Measurements from ENCODE around the gene PAFAH2.

PAFAH2 gene

DNA sequence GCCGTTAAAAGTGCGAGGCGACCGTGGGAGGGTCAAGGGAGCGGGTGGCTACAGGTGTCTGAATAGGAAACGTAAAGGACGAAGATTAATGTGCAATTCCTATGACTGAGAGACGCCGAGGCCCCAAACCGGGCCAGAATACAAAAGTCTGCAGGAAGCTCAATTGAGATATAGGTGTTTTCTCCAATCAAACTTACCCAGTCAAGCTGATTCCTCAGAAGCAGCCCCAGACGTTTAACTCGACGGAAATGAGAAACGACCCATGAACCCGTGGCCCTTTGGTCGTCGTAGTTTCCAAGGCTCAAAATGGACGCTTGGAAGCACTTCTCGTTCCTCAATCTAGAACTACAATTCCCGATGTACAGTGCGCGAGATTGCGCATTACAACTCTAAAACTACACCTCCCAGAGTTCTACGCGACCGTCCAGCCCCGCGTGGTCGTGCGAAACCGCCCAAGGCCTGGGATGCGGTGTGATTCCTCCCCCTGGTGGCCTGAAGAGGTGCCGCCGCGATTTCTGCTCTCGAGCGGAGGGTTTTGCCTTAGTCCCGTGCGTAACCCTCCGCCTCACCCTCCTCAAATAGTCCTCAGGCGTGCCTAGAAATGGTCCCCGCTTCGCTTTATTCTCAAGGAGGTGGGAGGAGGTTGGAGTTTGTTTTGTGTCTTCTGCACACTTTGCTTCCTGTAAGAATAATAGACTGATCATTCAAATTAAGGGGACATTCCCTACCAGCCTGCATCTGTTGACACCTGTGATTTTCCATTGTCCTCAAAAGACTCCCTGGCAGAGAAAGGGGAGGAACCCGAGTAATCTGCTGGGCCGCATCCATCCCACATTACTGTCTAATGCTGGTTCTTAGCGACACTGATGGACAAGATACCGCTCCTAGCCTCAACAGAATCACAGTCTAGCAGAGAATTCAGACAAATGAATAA, at the start of gene PAFAH2:
Gene PAFAH2 (minus strand): TSS at position 236 of the 934 bp plus-strand sequence. CDS start 7,247 bp downstream, outside the sequence.
- peak; percentile 99 for DNase-seq

DNA sequence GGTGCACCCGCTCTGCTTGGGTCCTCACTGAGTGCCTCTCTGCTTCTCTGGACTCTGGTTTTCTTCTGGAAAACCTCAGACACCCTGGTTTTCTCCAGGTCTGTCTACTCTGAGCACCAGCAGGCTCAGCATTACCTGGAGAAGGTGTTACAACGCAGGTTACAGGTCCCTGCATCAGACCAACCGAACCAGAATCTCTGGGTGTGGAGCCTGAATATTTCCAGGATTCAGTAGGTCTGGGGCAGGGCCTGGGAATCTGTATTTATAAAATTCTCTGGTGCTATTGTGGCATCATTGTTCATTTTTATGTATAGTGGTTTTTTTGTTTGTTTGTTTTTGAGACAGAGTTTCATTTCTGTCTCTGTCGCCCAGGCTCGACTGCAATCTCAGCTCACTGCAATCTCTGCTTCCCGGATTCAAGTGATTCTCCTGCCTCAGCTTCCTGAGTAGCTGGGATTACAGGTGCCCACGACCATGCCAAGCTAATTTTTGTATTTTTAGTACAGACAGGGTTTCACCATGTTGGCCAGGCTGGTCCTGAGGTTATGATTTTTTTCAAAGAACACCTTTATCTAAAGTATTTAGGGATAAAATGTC, 49.5 kb upstream of the PAFAH2 start:
- DNase-seq, result no peak

DNA sequence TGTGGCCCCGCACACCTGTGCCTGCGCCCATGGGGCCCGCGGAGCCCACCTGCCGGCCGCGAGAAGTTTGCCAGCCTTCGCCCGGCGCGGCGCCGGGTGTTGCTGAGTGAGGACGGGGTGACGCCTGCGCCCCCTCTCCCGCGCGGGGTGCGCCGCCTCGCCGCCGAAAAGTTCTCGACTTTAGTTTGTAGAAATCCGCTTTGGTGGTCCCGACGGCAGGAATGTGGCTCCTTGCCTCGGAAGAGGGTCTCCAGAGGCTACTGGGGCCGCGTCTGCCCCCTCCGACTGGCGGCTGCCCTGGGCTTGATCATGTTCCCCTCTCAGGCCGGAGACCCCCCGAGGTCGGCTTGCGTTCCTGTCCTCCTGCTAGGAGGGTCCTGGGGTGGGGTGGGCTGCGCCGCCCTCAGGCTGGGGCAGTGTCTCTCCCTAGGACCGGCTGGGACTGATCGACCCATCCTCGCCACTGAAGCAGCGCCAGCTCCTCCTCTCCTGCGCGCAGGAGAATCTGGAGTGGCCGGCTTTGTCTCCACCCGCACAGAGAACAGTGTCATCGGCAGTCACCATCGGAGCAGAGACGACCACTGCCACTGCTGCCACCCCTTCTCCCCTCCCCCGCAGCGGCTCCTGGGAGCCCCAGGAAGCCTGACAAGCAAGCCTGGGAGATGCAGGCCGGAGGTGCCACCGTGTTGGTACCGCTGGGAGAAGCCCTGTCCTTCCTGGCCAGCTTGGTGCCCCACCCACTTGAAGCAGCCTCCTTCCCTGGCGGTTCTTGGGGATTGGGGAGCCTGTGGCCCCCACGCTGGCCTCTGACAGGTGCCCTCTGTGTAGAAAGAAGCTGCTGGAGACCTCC, 48.6 kb upstream of the PAFAH2 start:
- DNase-seq, result no peak

DNA sequence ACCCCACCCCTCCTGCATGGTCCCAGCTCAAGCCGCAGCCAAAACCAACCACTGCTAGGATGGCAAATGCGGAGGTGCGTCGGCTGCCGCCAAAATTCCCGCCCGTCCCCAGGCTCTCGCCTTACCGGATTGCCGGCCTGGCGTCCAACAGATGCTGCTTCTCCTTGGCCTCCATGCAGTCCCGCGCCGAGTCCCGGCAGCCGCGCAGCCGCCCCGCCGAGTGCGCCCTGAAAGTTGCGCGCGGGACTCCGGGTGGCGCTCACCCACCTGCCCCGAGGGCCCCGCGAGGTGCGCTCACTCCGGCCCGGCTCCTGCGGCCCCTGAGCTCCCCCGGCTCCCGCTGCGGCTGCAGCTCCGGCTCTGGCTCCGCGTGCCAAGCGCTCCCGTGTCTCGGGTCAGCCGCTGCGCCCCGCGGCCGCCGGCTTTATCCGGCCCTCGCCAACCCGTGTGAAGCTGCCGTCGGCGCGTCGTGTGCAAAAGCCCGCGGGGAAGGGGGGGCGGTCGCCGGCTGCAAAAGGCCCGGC, 47.9 kb upstream of the PAFAH2 start, which contains the start of gene SLC30A2:
Gene SLC30A2 (minus strand): TSS at position 397 of the 524 bp plus-strand sequence. CDS start 222 bp downstream, at position 175.
- no peak for DNase-seq

DNA sequence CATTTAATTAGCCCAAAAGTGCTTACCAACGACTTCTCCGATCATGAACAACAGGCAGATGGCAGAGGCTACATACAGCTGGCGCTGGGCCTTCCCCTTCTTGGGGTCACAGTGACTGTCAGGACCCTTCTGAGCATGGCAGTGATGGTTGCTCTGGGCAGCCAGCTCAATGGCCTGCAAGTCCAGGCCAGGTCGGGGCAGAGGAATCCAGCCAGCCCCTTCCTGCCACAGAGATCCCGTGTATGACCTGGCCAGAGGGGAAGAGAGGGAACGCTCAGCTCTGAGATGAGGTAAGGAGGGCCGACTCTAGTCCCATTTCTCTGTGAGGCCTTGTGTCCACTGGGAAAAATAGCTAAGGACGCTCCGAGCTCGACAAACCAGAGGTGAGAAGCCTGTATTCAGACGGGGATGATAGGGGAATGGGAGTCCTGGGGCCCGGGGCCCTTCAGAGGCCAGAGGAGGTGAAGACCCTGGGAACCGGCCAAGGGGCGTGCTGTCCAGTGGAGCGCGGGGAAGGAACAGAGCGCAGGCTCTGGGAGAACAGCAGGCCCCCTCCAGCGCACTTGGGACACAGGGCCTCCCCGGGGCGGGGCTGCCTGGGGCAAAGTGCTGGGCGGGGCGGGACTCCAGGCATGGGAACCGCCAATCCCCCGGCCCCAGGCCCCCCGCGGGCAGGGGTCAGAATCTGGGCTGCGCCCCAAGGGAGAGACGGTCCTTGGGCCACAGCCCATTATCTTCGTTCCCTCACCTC, 47.3 kb upstream of the PAFAH2 start:
- DNase-seq, result no peak

DNA sequence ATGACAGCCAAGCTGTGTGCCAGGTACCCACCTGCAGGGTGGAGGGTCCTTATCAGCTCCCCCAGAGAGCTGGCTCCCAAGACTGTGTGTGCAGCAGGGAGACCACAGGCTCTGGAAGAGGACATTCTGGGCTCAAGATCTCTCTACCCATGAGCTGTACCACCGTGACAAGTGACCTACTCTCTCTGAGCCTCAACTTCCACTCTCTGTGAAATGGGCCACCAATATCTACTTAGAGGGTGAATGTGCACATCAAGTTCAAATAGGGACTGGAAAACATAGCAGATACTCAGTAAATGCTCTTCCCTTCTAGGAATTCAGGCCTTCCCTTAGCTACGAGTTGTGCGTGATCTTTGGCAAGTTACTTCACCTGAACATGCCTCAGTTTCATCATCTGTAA, 46.6 kb upstream of the PAFAH2 start:
- DNase-seq, result no peak

DNA sequence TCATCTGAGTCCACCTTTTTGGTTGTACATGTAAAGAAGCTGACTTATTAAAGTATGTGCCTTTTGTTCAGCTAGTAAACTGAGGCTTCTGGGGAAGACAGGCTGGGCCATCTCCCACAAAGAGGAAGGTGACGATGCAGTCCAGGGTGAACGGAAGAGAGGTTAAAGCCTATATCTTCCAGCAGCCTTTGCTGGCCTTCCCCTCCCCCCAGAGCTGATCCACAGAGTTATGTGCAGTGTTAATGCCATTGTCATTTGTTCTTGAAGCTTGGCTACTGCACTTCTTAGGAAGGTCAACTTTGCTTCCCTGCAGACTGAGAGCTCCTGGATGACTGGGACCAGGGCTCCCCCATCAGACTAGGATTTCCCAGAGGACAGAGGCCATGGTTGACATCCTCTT, 45.9 kb upstream of the PAFAH2 start:
- no peak for DNase-seq

DNA sequence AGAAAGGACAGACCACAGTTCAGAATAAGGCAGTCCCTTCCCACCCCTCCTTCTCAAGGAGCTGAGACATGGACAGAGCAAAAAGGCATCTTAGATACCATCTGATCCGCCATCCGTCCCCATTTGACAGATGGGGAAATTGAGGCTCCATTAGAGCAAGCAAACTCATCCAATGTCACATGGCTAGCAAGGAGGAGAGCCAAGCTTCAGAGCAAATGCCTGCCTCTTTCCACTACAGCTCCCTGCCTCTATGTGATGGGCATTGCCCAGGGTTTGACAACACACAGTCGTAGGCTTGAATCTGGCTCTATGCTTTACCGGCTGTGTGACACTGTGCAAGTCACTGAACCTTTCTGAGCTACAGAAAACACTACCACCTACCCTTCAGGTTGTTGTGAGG, 44.1 kb upstream of the PAFAH2 start:
- no peak for DNase-seq

DNA sequence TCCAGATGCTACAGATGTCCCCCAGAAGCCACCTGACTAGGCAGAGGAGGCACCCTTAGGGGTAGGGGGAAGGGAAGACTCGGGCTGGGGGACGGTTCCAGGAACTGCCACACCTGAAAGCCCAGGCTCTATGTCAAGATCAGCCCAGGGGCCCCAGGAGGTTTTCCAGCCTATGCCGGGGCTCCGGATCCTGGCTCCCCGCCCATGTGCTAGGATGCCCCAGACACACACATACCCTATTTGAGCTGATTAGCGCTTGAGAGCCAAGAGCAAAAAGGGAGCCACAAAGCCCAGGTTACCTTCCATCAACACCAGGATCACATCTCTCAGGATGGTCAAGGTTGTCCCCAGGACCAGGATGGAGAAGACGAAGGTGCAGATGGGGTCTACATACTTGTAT, 43.5 kb upstream of the PAFAH2 start:
- DNase-seq, result no peak

DNA sequence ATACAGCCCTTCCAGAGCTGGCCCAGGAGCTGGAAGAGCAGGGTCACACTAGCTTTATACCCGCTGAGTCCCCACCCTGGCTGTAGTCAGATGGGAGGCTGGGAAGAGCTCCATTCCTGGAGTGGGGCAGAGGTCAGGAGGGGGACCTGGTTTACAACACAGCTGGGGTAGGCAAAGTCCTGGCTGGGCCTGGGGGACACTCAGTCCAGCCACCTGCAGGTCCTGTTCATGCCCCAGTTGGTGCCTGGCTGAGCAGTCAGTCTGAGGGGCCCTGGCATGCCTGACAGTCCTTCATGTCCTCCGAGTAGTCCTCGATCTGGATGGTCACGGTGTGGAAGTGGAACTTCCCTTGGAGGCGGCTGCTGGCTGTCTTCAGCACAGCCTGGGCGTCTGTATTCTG, 41.0 kb upstream of the PAFAH2 start:
- DNase-seq, result no peak

DNA sequence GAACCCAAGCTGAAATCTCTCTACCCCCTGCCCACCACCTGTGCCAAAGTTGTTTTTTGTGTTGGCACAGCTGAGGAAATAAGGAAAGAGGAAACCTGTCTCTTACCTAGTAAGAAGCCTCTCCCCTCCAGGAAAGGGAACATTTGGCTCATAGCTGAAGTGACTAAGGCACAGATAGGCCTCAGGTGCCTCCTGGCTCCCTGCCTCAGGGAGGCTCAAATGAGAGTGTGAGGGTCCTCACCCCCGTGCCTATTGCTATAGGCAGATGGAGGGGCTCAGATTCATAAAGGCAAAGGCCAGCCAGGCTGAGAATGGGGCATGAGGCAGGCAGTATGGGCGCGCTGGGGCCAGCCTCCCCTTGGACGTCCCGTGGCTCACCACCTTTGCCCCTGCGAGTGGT, 40.6 kb upstream of the PAFAH2 start:
- no peak for DNase-seq

DNA sequence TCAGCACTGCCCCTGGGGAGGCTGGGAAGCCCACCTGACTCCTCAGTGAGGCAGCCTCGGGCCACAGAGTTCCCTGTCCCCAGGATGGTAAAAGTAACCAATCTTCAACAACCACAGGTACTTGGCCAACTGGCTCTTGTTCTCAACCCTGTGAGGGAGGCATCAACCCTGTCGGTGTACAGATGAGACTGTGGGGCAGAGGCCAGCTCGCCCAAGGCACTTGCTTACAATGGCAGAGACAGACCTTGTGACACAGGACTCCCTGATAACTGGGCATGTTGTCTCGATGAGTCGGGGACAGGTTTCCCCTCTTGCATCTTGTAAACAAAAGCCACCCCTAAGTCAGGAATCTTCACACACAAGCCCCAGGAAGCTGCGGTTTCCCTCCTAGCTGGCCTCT, 40.0 kb upstream of the PAFAH2 start:
- DNase-seq, result no peak

DNA sequence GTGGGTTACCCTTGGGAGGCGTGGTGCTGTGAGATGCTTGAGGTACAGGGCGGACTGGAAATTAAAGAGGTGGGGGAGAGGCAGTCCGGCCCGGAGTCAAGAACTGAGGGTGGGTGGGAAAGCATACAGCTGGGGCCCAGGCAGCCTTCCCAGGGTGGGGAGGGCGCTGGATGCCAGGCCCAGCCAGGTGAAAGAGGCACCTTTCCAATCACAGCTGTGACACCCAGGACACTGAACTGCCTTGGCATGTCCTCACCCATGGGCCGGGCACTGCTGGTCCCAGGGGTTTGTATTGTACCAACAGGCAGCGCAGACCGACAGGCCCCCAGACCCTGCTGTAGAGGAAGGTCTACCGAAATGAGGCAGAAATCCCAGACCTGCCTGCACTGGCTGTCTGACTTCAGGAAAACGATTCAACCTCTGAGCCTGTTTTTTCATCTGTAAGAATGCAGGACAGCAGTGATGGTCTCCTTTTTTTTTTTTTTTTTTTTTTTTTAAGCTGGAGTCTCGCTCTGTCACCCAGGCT, 39.0 kb upstream of the PAFAH2 start:
- no peak for DNase-seq

DNA sequence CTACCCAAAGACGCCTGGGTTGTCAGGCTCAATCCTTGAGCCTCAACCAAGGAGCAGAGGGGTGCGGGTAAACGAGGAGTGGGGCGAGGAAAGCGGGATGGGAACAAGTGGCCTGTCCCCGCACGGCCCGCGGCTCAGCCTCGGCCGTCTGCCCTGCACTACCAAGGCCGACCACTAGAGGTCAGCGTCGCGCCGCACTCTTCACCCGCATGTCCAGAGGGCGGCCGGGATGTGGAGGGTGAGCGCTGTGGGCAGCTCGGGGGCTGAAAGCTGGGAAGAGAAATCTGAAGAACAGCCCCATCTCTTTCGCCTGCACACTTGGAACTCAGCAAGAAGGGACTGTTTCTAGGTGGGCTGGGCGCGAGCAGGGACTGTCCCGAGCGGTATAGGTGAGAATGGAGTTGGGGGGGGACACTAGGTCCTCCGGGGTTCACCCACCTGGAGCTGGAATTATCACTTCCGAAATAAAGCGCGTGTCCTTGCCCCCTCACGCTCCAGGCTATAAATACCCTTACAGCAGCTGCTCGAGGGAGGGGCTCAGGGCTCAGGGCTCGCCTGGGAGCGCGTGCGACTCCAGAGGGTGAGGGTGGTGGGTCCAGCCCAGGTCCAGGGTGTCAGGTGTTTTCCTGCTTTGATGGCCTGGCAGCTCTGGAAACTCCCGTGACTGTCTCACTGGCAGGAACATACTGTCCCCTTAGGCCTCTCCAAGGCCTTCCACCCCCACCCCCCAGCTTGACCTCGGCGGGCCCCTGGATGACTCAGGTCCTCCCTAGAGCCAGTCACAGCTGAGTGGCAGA, 38.3 kb upstream of the PAFAH2 start:
- DNase-seq, result peak; percentile 72 to 76

DNA sequence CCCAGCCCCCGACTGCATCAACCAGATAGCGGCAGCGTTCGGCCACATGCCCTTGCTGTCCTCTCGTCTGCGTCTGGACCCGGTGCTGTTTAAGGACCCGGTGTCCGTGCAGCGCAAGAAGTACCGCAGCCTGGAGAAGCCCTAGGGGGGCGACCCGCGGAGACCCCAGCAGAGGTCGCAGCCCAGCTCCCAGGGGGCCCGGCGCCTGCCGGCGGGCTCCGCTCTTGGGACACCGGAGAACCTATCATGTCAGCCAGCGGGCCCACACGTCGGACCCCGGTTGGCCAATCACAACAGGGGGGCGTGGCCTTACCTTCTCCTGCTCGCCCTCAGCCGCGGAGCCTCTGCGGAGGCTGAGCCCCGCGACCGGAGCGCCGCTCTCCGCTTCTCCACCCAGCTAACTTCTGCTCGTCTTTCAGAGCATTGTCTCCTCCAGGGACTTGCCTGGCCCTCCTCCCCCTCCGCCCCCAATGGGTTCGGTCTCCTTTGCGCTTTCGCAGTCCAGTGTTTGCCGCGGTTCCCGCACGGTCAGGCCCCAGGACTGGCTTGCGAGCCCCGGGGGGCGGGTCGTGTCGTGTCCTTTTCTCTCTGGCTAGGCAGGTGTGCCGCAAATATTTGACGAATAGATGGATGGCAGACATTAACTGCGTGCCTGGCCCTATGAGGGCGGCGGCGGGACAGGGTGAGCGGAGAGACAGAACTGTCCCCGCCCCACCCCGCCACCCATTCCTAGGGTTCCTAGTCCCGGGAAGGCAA, 37.5 kb upstream of the PAFAH2 start:
- DNase-seq, result peak; percentile 93 to 94

DNA sequence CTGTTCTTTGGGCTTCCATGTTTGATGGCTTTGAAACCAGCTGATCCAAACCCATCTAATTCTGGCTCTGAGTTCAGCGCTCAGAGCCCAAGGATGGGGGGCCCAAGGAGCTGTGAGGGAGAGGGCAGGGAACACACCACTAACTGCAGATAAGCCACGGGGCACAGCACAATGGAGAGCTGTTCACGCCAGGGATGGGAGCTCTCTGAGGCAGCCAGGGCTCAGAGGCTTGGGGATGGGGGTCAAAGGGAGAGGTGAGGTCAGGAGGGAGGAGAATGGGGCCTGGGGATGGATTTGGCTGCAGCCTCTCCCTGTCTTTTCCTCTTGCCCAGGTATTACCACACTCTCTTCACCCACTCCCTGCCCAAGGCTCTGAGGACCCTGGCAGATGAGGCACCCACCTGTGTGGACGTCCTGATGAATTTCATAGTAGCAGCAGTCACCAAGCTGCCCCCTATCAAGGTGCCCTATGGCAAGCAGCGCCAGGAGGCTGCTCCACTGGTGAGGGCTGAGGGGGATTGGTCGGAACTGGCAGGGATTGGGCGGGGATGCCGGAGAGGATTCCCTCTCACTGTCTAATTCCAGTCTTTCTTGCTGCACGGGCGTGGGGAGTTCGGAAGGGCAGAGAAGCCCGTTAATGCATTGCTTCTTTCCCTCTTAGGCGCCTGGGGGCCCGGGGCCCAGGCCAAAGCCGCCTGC, 36.8 kb upstream of the PAFAH2 start:
- DNase-seq, result no peak

DNA sequence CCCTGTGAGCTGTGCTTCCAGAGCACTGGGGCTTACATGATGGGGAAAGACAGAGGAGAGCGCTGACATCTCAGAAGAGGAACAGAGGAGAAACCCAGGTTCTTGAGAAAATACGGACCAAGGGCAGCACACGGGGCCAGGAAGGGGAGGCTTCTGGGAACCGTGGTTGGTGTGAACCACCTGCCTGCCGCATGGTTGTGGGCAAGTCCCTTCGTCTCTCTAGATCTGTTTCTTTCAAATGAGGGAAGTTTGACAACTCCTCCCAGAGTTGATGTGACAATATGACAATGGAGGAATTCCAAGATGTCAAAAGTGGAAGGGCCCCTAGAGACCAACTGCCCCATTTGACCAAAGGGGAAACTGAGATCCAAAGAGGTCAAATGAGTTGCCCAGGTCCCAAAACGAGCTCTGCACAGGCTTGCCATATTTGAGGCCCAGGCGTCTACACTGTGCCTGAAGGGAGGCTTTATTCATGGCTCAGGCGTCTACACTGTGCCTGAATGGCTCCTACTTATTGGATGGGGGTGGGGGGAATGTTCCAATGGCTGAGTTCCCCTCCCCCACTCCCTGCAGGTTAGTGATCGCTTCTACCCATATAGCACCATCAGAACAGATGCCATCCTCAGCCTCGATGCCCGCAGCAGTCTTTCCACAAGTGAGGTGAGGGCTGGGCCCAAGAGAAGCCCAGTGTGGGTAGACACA, 34.9 kb upstream of the PAFAH2 start:
- no peak for DNase-seq

DNA sequence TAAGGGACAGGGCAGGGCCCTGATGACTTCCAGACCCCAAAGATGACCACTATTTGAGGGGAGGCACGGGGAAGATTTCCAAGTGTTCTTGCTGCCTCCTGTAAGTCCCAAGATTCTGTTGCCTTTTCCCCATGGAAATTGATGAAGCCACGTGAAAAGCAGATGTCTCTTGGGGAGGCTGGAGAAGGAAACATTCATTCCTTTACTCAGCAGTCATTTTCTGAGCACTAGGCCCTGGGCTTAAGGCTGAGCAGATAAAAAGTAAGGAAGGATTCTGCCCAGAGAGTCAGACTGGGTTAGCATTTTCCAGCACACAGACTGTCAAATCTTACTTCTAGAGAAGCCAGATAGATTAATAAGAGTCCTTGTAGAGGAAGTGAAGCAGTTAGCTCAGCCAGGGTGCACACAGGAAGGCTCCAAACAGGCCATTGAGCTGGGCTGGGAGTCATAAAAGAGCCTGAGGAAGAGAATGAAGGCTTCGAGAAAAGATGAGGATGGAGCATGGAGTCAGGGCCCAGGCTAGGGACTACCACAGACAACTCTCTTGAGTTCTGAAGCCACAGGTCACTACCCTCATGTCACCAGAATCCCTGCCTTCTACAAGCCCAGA, 33.9 kb upstream of the PAFAH2 start:
- no peak for DNase-seq

DNA sequence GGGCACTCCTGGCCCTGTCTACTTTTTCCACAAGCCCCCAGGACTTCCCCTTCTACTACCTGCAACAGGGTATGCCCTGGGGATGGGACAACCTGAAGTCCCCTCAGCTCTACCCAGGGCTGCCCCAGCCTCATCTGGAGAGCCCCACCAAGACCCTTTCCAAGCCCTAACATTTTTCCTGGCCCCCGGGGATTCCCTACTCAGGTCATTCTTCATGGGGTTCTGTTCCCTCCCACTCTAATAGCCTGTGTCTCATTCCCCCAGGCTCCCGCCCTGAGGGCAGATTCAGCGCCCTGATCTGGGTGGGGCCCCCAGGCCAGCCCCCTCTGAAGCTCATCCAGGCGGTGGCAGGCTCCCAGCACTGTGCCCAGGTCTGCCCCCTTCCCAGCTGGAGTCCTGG, 33.3 kb upstream of the PAFAH2 start:
- DNase-seq, result no peak
